HFF-Myc (cell line): ENCODE data around the gene SGO2.

Experiments used
- DNase-seq: peaks from one replicate; pipeline ENCODE4 v3.0.0-alpha.2; 2011; ENCODE audit warnings: low read depth; ENCODE audit errors: extremely low read depth
- H3K4me3 ChIP-seq: replicated peaks from 2 replicates; pipeline ENCODE4 v1.5.1; 2011; ENCODE audit warnings: low read depth, mild to moderate bottlenecking, control low read depth, low read length
- TF ChIP-seq, protein P1 (sequence below): IDR thresholded peaks from 2 replicates; pipeline ENCODE4 v1.5.1; 2012; ENCODE audit warnings: mild to moderate bottlenecking, low read depth, low read length, control low read depth; ENCODE audit errors: missing control alignments

SGO2 gene

GRCh38 chr2:200578778-200579177 lies 52.8 kb downstream of the SGO2 start:
- peak; percentile 10 for DNase-seq
- no peak overlapping the region for H3K4me3 ChIP-seq
- TF ChIP-seq, protein P1, sequence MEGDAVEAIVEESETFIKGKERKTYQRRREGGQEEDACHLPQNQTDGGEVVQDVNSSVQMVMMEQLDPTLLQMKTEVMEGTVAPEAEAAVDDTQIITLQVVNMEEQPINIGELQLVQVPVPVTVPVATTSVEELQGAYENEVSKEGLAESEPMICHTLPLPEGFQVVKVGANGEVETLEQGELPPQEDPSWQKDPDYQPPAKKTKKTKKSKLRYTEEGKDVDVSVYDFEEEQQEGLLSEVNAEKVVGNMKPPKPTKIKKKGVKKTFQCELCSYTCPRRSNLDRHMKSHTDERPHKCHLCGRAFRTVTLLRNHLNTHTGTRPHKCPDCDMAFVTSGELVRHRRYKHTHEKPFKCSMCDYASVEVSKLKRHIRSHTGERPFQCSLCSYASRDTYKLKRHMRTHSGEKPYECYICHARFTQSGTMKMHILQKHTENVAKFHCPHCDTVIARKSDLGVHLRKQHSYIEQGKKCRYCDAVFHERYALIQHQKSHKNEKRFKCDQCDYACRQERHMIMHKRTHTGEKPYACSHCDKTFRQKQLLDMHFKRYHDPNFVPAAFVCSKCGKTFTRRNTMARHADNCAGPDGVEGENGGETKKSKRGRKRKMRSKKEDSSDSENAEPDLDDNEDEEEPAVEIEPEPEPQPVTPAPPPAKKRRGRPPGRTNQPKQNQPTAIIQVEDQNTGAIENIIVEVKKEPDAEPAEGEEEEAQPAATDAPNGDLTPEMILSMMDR, result peak; percentile 36

DNA sequence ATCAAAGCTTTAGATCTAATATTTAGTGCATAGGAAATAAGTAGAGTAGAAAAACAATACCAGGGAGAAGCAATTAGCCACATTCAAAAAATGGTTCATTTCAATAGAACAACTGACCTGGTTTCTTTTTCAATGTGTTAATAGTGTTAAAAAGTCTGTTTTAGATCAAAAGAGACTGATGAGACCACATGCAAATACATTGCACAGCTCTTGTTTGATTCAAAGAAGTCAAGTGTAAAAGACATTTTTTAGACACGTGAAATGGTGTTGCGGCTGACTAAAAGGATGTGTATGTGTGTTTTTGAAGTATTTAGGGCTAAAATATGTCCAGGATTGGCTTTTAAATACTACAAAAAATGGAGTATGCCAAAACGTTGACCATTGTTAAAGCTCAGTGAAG lies 58.6 kb downstream of the SGO2 start:
- DNase-seq, result no peak
- TF ChIP-seq, protein P1, result no peak
- no peak overlapping the region for H3K4me3 ChIP-seq

DNA sequence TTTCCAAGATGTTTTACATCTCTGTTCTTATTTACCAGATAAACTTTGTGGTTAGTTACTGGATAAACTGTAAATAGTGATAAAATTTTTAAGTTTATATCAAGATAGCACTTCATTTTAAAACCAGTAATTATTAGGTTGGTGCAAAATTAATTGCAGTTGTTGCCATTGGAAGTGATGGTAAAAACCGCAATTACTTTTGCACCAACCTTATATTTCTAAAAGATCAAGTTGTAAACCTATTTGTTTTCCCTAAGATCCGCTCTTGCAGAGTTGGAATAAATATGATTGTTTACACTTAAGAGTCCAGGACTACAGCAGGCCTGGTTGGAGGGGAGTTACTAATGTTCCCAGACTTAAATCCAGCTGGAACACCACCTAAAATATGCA lies 59.3 kb downstream of the SGO2 start:
- peak overlapping the region; percentile 50 for H3K4me3 ChIP-seq
- TF ChIP-seq, protein P1, result no peak
- no peak for DNase-seq

GRCh38 chr2:200585730-200586643 lies 60.0 kb downstream of the SGO2 start, which contains the start of gene AOX1:
Gene AOX1 (plus strand): TSS chr2:200586014. CDS start chr2:200586109, 95 bp downstream.
- H3K4me3 ChIP-seq, result peak within 1 kb of the TSS; percentile 50
- peak; percentile 35 for DNase-seq
- TF ChIP-seq, protein P1, result peak; percentile 19

- TF ChIP-seq, protein P1, result no peak
- DNase-seq, result no peak
- peak overlapping the region; percentile 50 for H3K4me3 ChIP-seq
Observed at GRCh38 chr2:200586644-200586975, 60.6 kb downstream of the SGO2 start.

DNA sequence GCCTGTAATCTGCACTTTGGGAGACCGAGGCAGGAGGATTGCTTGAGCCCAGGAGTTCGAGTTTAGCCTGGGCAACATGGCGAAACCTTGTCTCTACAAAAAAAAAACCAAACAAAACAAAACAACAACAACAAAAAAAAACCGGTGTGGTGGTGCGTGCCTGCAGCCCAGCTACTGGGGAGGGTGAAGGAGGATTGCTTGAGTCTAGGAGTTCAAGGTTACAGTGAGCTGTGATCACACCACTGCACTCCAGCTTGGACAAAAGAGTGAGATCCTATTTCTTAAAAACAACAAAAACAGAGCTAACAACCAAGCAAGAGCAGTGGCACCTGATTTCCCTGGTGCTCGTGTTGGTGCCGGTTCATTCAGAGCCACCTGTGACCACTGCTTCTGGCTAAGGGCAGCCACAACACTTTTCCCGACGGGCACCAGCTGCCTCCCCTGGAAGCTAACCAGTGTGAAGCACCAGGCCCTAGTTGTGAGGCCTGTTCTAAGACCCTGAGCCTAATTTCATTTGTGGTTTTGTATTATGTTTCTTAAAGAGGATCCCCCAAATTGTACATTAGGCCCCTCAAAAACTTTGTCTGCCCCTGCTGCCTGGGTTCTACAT lies 61.1 kb downstream of the SGO2 start:
- no peak for DNase-seq
- no peak overlapping the region for H3K4me3 ChIP-seq
- TF ChIP-seq, protein P1, result no peak
